Nephron (organoid): ENCODE data around the gene OR8D4.

Experiments used
- H3K27ac Mint-ChIP-seq, 3 experiments: 2 replicates each; pipeline ENCODE4 v1.8.0; 2020; ENCODE audit warnings: mixed read lengths in 3 of 3, mild to moderate bottlenecking in 2 of 3, moderate library complexity in 1 of 3
- H3K27me3 Mint-ChIP-seq: 2 replicates; pipeline ENCODE4 v1.8.0; 2021; ENCODE audit warnings: low read depth, mild to moderate bottlenecking, moderate library complexity, mixed read lengths
- H3K36me3 Mint-ChIP-seq: 2 replicates; pipeline ENCODE4 v1.8.0; 2020; ENCODE audit warnings: low read depth, mixed read lengths
- H3K4me1 Mint-ChIP-seq: 2 replicates; pipeline ENCODE4 v1.8.0; 2020; ENCODE audit warnings: mixed read lengths
- H3K4me3 Mint-ChIP-seq, 3 experiments: 2 replicates each; pipeline ENCODE4 v1.8.0; 2020; ENCODE audit warnings: mild to moderate bottlenecking in 3 of 3, mixed read lengths in 3 of 3, moderate library complexity in 2 of 3
- H3K9me3 Mint-ChIP-seq: 2 replicates; pipeline ENCODE4 v1.8.0; 2020; ENCODE audit warnings: mixed read lengths
- TF ChIP-seq, protein P1 (sequence below), 3 experiments: fragments of 200-600 bp; sonication (generic); IDR thresholded peaks; one replicate each; pipeline ENCODE4 v1.5.0; 2021; ENCODE audit warnings: antibody characterized with exemption in 3 of 3; ENCODE audit not compliant: unreplicated experiment in 3 of 3

The OR8D4 gene

DNA sequence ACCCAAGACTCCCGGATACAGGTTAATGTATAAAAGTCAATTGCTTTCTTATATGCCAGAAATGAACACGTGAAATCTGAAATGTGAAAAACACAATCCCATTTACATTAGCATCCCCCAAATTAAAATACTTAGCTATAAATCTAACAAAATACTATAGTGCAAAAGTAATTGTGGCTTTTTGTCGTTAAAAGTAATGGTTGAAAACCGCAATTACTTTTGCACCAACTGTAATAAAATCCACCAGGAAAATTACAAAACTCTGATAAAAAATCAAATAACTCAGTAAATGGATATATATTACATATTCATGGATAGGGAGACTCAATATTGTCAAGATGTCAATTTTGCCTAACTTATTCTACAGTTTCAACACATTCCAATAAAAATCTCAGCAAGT is 21.1 kb upstream of the OR8D4 start:
- H3K27ac Mint-ChIP-seq, result no peak overlapping the region
- no peaks in the 10 kb centered on the region for H3K27me3 Mint-ChIP-seq
- H3K4me1 Mint-ChIP-seq, result no peaks in the 10 kb centered on the region
- H3K4me3 Mint-ChIP-seq, result no peak overlapping the region
- no peaks in the 10 kb centered on the region for H3K36me3 Mint-ChIP-seq
- H3K9me3 Mint-ChIP-seq, result peaks cover 7% of the 10 kb centered on the region
- TF ChIP-seq, protein P1, sequence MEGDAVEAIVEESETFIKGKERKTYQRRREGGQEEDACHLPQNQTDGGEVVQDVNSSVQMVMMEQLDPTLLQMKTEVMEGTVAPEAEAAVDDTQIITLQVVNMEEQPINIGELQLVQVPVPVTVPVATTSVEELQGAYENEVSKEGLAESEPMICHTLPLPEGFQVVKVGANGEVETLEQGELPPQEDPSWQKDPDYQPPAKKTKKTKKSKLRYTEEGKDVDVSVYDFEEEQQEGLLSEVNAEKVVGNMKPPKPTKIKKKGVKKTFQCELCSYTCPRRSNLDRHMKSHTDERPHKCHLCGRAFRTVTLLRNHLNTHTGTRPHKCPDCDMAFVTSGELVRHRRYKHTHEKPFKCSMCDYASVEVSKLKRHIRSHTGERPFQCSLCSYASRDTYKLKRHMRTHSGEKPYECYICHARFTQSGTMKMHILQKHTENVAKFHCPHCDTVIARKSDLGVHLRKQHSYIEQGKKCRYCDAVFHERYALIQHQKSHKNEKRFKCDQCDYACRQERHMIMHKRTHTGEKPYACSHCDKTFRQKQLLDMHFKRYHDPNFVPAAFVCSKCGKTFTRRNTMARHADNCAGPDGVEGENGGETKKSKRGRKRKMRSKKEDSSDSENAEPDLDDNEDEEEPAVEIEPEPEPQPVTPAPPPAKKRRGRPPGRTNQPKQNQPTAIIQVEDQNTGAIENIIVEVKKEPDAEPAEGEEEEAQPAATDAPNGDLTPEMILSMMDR (IDR thresholded peaks at IDR 0.05; ENCODE audit: unreplicated experiment in 3 of 3), result no peak

DNA sequence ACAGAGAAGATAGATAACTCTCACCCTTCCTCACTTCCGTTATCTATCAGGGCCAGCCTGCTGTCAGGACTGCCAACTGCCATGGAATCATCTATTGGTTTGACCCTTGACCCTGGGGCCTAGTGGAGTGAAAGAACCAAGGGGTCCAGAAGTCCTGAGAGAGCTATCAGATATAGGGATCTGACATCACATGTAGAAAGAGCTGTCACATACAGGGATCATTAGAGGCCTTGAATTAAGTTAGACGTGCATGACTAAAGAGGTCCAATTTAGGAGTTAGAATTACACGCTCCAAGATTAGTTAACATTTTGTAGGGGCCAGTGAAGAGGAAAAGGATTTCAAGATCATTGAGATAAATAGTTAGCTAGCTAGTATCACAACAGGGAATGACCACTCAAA is 16.4 kb upstream of the OR8D4 start, which contains the start of gene TMEM225:
Gene TMEM225 (minus strand): TSS at position 101 of the 400 bp plus-strand sequence. CDS start 245 bp downstream, outside the sequence.
- Mint-ChIP-seq H3K36me3 (no peaks in the 10 kb centered on the region), H3K27me3 (no peaks in the 10 kb centered on the region), H3K4me1 (no peaks in the 10 kb centered on the region), H3K4me3 (no peak within 1 kb of the TSS), H3K27ac (no peak within 1 kb of the TSS), H3K9me3 (no peaks in the 10 kb centered on the region)
- TF ChIP-seq, protein P1 (IDR thresholded peaks at IDR 0.05; ENCODE audit: unreplicated experiment in 3 of 3), result no peak

DNA sequence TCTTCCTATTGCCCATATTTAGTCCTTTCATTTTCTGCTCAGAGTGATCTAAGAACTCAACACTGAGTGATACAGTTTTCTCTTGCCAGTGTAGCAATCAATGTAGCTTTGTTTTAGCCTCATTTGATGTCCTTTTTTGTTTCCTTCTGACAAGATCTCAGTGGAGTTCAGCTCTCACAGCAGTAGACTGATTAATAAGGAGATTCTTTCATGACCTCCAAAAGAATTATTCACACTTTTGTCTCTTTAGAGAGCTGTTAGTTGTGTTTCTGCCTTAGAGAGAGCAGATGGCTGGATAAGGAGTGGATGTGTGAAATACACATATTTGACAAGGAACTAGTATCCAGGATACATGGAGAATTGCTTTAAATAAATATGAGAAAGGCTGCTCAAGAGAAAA is 9.9 kb upstream of the OR8D4 start:
- Mint-ChIP-seq H3K4me1 (no peaks in the 10 kb centered on the region), H3K36me3 (no peaks in the 10 kb centered on the region), H3K27me3 (no peaks in the 10 kb centered on the region), H3K27ac (no peak overlapping the region), H3K4me3 (no peak overlapping the region), H3K9me3 (no peaks in the 10 kb centered on the region)
- TF ChIP-seq, protein P1 (IDR thresholded peaks at IDR 0.05; ENCODE audit: unreplicated experiment in 3 of 3), result no peak

DNA sequence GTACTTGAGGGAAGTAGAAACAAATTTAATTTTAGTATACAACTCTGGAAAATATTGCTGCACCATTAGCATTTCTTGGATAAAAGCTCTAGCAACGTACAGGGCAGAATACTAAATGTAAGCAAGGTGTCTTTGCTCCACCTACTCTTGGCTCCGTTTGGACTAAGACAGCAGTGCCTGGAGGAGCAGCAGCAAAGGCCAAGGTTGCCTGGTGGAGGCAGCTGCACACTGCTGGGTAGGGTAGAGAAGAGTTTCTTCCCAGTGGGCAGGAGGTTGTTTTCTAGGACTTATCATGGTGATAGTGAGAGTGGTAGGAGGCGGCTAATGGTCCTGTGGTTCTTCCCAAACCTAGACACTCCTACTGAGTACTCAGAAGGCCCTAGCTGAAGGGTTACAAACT is 2.2 kb upstream of the OR8D4 start:
- H3K27me3 Mint-ChIP-seq, result no peaks in the 10 kb centered on the region
- H3K27ac Mint-ChIP-seq, result no peak overlapping the region
- no peaks in the 10 kb centered on the region for H3K4me1 Mint-ChIP-seq
- no peaks in the 10 kb centered on the region for H3K36me3 Mint-ChIP-seq
- TF ChIP-seq, protein P1 (IDR thresholded peaks at IDR 0.05; ENCODE audit: unreplicated experiment in 3 of 3), result no peak
- no peaks in the 10 kb centered on the region for H3K9me3 Mint-ChIP-seq
- no peak overlapping the region for H3K4me3 Mint-ChIP-seq

DNA sequence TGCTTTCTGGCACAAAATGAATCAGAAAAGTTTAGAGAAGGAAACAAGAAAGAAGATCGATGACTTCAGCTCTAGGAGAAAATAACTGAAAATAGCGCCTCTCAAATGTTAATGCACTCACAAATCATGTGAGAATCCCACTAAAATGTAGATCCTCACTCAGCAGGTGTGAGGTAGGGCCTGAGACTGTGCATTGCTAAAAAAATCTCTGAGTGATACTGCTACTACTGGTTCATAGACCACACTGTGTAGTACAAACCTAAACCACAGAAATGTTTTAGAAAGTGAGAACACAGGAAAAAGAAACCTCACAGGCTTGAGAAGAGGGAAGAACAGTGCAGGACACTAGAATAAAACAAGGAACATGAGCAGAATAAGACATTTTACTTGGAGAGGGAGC is 2.0 kb downstream of the OR8D4 start:
- TF ChIP-seq, protein P1 (IDR thresholded peaks at IDR 0.05; ENCODE audit: unreplicated experiment in 3 of 3), result no peak
- H3K27me3 Mint-ChIP-seq, result no peaks in the 10 kb centered on the region
- H3K4me3 Mint-ChIP-seq, result no peak overlapping the region
- no peaks in the 10 kb centered on the region for H3K9me3 Mint-ChIP-seq
- H3K27ac Mint-ChIP-seq, result no peak overlapping the region
- peaks cover 5% of the 10 kb centered on the region for H3K4me1 Mint-ChIP-seq
- no peaks in the 10 kb centered on the region for H3K36me3 Mint-ChIP-seq

DNA sequence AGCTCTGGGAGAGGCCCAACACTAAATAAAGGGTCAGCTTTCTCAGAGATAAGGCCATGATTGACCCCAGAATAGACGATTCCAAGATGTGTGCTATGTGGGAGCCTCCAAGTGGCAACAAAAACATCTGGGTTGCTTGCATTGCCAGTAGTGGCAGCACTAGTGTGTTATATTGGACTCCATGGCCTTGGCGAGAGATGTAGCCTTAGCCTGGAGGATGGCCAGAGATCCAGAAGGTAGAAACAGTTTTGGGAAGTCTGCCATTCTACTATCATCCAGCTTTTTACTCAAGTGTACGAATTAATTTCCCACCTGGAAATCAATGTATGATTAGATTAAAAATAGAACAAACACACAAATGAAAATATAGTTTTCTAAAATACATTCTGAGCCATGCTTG is 3.0 kb downstream of the OR8D4 start:
- Mint-ChIP-seq H3K4me3 (no peak overlapping the region), H3K27me3 (no peaks in the 10 kb centered on the region), H3K36me3 (no peaks in the 10 kb centered on the region), H3K27ac (no peak overlapping the region), H3K4me1 (peaks cover 5% of the 10 kb centered on the region), H3K9me3 (no peaks in the 10 kb centered on the region)
- TF ChIP-seq, protein P1 (IDR thresholded peaks at IDR 0.05; ENCODE audit: unreplicated experiment in 3 of 3), result no peak
